GM18505 (cell line): ENCODE results near the gene DGCR2.
"Not testable (repeated sequence)": the region's sequence is repeated elsewhere in the genome, so short reads cannot be mapped to it uniquely, and the experiment has no call there.

ENCODE experiments used
- ATAC-seq: cut with Tn5 transposase; IDR thresholded peaks from one replicate; pipeline ENCODE4 v1.9.1; 2021; ENCODE audit not compliant: unreplicated experiment
- POLR2A ChIP-seq: IDR thresholded peaks from 4 replicates; pipeline ENCODE4 v1.6.1; 2011; ENCODE audit warnings: borderline replicate concordance; ENCODE audit not compliant: insufficient read depth, insufficient read length; ENCODE audit errors: extremely low read depth

Gene DGCR2

GRCh38 chr22:19012308-19012986 lies 109.8 kb downstream of the DGCR2 start:
- no peak for ATAC-seq
- TF ChIP-seq POLR2A, result no peak

- not testable (repeated sequence) for ATAC-seq
Measured at GRCh38 chr22:19011611-19012010, 110.6 kb downstream of the DGCR2 start.

GRCh38 chr22:19011075-19011474 lies 111.1 kb downstream of the DGCR2 start:
- ATAC-seq, result no peak
- no peak for TF ChIP-seq POLR2A

- ATAC-seq, result no peak
- TF ChIP-seq POLR2A, result no peak
Measured at GRCh38 chr22:19005905-19006304, 116.3 kb downstream of the DGCR2 start.

GRCh38 chr22:19004471-19004870 lies 117.7 kb downstream of the DGCR2 start:
- ATAC-seq, result no peak
- no peak for TF ChIP-seq POLR2A

- TF ChIP-seq POLR2A, result no peak
- no peak for ATAC-seq
Measured at GRCh38 chr22:19003508-19003907, 118.7 kb downstream of the DGCR2 start.

- TF ChIP-seq POLR2A, result no peak
- no peak for ATAC-seq
Measured at GRCh38 chr22:19002684-19003038, 119.6 kb downstream of the DGCR2 start.

- TF ChIP-seq POLR2A, result no peak
Measured at GRCh38 chr22:19001204-19001603, 121.0 kb downstream of the DGCR2 start.

GRCh38 chr22:19000106-19000505 lies 122.1 kb downstream of the DGCR2 start:
- not testable (repeated sequence) for ATAC-seq

More at GRCh38 chr22:19001204-19001603, 121.0 kb downstream of the DGCR2 start:
- no peak for ATAC-seq

- no peak for ATAC-seq
- no peak for TF ChIP-seq POLR2A
Measured at GRCh38 chr22:18999416-18999815, 122.8 kb downstream of the DGCR2 start.

GRCh38 chr22:18999008-18999407 lies 123.2 kb downstream of the DGCR2 start:
- no peak for TF ChIP-seq POLR2A
- no peak for ATAC-seq

GRCh38 chr22:18997925-18998315 lies 124.3 kb downstream of the DGCR2 start:
- no peak for ATAC-seq
- TF ChIP-seq POLR2A, result no peak

- TF ChIP-seq POLR2A, result no peak
- ATAC-seq, result no peak
Measured at GRCh38 chr22:18997306-18997924, 124.8 kb downstream of the DGCR2 start.

- no peak for TF ChIP-seq POLR2A
- ATAC-seq, result no peak
Measured at GRCh38 chr22:18996376-18996900, 125.8 kb downstream of the DGCR2 start.
